HG03139 (cell line): ENCODE data around the gene RNU1-3.
"Not testable (repeated sequence)": the region's sequence is repeated elsewhere in the genome, so short reads cannot be mapped to it uniquely, and the experiment has no call there.

ENCODE experiments used
- ATAC-seq: cut with Tn5 transposase; IDR thresholded peaks from one replicate; pipeline ENCODE4 v1.9.1; 2021; ENCODE audit not compliant: unreplicated experiment

RNU1-3 gene

DNA sequence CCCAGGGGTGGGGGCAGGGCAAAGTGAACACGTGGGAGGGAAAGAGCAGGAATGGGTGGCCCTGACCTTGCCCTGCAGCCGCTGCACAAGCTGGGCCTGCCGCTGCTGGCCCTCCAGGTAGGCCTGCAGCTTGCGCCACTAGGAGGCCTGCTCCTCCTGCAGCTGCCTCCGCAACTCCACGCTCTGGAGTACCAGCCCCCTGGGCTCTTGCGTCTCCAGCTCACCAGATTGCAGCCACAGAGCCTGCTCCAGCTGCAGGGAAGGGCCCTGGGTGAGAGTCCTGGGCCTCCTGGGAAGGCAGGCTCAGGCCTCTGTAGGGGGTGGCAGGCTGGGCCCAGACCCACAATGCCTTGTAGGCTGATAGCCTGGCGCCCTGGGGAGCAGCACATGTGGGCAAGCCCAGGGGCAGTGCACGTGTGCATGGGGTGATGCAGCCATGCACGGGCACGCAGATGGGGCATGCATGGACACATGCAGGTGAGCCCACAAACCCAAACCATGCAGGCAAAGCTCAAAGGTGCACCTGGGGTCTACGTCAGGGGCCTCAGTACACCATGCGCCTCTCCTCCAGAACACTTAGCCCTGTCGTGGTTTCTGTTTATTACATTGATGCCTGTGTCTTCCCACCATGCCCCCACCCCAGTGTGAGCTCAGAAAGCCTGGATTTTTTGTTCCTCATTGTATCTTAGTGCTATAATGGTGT lies 9.6 kb downstream of the RNU1-3 start:
- ATAC-seq = not testable (repeated sequence)

DNA sequence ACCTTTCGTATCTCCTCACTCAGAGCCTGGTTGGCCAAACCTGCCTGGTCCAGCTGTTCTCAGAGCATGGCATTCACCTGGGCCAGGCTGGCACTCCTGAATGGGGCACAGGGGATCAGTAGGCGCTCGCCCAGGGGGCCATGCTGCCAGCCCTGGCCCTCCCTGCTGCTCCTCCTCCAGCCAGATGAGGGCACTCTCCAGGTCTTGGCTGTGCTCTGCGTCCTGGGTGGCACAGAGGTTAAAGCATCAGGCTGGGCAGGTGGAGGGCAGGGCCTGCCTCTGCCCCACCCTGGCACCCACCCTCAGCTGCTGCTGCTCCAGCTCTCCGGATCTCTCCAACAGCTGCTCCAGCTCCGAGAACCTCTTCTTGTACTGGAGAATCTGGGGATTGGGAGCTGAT lies 10.2 kb downstream of the RNU1-3 start:
- ATAC-seq = not testable (repeated sequence)

DNA sequence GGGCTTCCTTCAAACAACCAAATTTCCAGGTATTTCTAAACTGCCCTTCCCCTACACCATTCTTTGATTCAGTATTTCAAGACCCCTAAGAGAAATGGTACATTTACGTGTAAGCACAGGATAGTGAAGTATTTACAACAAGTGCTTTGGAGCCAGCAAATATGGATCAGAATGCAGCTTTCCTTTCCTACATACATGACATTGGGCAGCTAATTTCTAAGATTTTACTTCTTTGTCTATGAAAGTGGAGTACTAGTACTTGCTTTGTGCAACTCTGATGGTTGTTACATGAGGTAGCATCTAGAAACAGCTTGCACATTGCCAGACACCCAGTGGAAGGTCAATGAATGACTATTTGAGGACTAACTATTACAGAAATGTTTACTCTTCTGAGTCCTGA lies 15.2 kb downstream of the RNU1-3 start:
- not testable (repeated sequence) for ATAC-seq

DNA sequence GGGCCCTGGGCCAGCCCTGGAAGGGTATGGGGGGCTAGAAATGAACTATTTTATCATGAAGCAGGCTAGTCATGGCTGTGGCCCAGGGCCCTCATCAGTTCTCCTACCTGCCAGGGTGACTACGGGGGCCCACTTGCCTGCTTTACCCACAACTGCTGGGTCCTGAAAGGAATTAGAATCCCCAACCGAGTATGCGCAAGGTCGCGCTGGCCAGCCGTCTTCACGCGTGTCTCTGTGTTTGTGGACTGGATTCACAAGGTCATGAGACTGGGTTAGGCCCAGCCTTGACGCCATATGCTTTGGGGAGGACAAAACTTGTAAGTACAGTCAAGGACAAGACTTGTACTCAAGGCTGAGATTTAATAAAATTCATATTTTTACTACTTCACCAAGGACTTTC lies 16.8 kb downstream of the RNU1-3 start:
- not testable (repeated sequence) for ATAC-seq

DNA sequence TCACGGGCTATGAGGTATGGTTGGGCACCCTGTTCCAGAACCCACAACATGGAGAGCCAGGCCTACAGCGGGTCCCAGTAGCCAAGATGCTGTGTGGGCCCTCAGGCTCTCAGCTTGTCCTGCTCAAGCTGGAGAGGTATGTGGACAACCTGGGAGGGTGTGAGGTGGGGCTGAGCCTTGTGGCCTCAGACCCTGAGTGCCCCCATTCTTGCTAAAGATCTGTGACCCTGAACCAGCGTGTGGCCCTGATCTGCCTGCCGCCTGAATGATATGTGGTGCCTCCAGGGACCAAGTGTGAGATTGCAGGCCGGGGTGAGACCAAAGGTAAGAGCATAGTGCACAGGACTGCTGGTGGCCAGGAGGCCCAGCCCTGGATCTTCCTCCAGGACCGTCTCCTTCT lies 17.4 kb downstream of the RNU1-3 start:
- ATAC-seq = not testable (repeated sequence)

DNA sequence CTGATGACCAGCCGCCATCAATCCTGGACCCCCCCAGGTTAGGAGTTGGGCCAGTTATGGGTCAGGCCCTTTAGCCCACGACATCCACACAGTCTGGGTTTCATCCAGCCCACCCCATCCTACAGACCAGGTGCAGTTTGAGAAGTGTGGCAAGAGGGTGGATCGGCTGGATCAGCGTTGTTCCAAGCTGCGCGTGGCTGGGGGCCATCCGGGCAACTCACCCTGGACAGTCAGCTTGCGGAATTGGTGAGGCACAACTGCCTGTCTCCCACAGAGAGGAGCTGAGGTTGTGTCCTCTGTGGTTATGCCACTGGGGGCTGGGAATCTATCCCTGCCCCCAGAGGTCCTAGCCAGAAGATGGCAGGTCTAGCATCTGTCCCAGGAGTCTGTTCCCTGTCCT lies 18.0 kb downstream of the RNU1-3 start:
- ATAC-seq = not testable (repeated sequence)

DNA sequence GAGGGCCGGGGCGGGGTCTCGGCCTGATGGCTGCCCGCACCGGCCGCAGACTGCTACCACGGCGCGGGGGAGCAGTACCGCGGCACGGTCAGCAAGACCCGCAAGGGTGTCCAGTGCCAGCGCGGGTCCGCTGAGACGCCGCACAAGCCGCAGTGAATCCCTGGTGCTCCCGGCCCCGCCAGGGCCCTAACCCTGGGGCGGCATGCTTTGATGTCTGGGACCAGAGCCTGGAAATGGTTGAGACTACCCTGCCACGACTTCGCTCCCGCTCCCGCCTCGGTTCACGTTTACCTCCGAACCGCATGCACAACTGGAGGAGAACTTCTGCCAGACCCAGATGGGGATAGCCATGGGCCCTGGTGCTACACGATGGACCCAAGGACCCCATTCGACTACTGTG lies 18.5 kb downstream of the RNU1-3 start:
- ATAC-seq = not testable (repeated sequence)

DNA sequence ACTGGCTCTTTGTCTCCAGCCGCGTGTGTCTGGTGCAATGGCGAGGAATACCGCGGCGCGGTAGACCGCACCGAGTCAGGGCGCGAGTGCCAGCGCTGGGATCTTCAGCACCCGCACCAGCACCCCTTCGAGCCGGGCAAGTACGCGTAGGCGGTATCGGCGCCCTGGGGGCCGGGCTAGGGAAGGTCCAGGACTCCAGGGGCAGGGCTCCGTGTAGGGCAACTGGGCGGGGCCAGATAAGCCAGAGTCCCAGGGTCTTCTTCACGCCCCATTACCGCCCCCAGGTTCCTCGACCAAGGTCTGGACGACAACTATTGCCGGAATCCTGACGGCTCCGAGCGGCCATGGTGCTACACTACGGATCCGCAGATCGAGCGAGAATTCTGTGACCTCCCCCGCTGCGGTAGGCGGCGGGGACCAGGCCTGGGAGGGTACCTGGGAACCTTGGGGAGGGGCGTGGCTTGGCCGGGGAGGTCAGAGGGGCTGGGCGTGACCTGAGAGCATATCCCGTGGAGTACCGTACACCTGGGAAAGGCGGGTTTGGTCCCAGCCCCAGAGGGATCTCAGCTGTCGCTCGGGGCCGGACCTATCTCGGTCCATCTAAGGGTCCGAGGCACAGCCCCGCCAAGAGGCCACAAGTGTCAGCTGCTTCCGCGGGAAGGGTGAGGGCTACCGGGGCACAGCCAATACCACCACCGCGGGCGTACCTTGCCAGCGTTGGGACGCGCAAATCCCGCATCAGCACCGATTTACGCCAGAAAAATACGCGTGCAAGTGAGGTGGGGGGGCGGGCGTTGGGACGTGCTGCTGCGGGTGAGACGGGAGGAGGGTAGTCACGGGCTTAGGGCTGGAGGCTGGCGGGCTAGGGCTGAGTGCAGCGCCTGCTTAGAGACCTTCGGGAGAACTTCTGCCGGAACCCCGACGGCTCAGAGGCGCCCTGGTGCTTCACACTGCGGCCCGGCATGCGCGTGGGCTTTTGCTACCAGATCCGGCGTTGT lies 19.3 kb downstream of the RNU1-3 start:
- not testable (repeated sequence) for ATAC-seq

DNA sequence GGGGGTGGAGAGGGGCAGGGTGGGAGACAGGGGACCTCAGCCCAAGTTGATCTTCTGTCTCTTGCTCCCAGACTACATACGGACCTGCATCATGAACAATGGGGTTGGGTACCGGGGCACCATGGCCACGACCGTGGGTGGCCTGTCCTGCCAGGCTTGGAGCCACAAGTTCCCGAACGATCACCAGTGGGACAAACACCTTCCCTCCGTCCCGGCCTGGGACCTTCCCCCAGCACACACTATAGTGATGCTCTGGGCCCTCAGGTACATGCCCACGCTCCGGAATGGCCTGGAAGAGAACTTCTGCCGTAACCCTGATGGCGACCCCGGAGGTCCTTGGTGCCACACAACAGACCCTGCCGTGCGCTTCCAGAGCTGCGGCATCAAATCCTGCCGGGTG lies 20.0 kb downstream of the RNU1-3 start:
- ATAC-seq = not testable (repeated sequence)

DNA sequence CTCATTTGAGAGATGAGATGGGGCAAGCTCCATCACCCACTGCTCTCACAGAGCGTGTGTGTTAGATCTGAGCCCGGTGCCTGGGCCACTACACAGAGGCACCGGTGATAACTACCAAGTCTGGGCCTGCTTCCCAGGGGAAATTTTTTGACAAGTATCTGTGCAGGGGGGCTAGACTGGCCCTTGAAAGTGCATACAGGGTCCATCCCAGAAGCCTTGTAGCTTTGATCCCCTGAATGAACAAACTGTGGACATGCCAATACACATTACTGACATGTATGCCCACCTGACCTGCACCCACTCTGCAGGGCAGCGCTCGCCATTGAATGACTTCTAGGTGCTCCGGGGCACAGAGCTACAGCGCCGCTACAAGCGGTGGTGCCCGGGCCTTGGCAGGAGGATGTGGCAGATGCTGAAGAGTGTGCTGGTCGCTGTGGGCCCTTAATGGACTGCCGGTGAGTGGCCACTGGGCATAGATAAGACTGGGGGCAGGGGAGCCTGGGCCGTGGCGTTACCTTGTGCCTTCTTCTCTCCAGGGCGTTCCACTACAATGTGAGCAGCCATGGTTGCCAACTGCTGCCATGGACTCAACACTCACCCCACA lies 20.6 kb downstream of the RNU1-3 start:
- ATAC-seq = not testable (repeated sequence)

DNA sequence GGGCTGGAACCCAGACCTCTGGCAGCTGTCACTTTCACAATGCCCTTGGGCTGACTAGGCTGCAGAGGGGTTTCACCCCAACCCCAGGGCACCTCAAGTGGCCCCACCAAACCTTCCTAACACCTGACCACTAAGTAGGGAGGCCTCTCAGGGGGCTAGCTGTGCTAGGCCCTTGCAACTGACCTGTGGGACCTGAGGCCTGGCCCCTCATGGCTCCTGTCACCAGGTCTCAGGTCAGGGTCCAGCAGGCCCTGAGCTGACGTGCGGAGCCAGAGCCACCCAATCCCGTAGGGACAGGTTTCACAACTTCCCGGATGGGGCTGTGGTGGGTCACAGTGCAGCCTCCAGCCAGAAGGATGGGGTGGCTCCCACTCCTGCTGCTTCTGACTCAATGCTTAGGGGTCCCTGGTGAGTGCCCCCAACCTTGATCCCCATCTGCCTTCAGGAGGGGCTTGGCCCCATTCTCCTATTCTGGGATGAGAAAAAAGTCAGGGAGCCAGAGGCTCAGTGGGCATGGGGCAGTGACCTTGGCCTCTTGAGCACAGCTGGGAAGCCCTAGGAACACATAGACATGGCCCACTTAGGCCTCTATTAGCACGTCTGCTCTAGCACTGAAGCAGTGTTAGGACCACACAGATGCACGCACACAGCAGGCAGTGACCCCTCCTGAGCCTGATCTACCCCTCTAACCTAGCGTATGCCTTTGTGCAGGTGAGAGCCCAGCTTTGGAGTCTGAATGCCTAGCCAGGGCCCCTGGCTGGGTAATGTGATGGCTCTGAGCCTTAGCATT lies 21.3 kb downstream of the RNU1-3 start:
- not testable (repeated sequence) for ATAC-seq

DNA sequence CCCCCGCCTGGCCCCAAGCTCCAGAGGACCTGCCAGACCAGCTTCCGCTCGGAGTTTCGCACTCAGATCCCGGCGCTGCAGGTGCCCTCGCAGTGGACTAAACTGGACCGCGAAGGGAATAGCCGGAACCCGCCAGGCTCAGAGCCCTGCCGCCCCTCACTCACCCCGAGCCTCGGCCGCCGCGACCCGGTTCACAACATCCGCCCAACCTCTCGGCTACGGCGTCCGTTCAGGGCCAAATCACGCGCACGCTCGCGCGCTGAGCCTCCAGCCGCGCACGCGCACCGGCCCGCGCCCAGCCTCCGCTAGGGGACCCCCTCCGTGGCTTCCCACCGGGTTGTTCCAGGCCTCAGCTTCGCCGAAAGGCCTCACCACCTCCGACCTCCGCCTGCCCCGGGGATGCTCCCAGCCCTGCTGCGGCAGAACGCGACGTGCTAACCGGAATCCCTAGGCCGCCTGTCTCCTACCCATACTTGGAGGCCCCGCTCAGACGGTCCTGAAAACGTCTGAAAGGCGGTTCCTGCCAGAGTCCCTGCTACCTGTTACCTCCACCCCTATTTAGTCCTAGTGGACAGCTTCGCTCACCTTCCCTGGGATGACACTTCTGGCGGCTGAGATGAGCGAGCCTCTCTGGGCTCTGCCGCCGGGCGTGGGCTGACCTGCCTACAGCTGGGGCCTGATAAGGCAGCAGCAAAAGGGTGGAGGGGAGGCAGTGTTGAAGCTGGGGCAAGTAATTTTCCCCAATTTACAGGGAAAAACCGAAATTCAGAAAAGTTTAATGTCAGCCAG lies 22.1 kb downstream of the RNU1-3 start:
- peak; percentile 70 for ATAC-seq

DNA sequence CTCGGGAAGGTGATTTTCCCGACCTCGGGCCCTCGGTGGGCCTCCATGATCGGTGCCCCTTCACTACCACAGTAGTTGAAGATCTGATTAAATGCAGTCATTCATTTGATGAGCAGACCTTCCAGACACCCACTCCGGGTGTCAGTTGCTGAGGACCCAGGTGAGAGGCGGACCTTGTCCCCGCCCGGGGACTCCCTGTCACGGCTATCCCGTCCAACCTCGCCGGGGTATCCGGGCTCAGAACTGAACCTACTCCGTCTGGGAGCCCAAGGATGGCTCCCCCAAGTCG lies 22.6 kb downstream of the RNU1-3 start:
- no peak for ATAC-seq

DNA sequence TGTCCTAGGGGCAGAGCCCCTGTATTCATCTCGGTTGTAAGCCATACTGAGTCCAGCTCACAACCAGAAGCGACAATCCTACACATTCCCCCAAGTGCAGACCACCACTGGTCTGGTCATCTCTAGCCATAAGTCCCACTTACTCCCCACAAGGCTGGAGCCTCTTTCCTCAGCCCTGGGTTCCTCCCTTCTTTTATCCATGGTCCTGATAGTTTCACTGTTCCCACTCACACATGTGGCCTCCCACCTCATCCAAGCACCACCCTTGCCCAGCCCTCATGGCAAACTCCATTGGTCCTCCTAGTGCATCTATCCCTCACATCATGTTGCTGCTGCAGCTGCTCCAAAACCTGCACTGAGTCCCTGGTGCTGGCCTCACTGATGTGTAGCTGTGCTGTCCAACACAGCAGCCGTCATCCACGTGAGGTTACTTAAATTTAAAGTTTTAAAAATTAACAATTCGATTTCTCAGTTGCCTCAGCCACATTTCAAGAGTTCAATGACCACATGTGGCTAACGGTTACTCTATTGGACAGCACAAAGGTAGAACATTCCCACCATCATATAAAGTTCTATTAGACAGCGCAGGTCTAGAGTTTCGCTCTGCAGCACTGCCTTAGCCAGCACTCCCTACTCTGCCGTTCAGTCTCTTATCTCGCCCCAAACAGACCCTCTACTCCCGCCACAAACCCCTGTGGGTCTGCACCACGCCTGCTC lies 23.1 kb downstream of the RNU1-3 start:
- peak; percentile 4 for ATAC-seq

DNA sequence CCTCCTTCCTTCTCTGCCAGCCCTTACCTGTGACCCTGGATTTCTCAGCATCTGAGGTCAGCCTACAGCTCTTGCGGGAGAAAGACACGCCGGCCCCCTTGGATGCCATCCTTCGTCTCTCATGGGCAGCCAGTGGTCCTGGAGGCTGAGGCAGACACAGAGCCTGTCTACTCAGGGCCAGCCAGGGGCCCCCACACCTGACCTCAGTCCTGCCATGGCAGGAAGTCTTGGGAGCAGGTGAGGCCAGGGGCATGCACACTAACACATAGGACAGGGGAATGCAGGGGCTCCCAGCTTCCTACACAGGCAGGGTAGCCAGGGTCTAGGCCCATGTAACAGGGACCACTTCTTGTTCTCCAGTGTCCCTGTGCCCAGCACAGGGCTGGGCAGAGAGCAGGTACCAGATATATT lies 23.7 kb downstream of the RNU1-3 start:
- not testable (repeated sequence) for ATAC-seq

DNA sequence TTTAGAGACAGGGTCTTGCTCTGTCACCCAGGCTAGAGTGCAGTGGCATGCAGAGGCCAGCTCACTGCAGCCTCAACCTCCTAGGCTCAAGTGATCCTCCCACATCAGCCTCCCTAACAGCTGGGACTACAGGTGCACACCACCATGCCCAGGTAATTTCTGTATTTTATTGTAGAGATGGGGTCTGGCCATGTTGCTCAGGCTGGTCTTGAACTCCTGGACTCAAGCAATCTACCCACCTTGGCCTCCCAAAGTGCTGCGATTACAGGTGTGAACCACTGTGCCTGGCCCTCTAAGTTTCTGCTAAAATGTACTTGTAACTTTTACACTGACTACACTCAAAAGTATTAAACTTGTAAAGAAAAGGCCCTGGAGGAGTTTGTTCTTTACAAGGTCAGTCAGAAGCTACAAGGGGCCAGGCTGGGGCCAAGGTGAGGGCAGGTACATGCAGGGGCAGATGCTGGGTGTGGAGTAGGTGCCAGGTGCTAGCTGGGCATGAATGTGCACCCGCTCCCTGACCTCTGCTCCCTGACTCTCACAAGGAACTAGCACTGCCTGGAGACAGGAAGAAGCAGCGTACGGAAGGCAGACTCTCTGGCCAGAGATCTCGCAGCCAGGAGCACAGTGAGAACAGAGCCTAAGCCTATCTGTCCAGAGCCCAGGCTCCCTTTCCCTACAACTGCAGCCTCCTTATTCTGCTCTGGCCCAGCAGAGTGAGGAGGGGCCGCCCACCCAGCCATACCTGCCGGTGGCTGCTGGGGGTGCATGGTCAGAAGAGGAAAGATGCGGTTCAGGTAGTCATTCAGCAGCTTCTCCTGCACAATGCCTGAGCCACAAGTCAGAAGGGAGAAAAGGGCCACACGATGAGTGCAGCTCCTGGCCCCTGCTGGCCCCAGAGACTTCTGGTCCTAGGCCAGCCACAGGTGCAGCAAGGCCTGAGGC lies 24.5 kb downstream of the RNU1-3 start:
- ATAC-seq = not testable (repeated sequence)

DNA sequence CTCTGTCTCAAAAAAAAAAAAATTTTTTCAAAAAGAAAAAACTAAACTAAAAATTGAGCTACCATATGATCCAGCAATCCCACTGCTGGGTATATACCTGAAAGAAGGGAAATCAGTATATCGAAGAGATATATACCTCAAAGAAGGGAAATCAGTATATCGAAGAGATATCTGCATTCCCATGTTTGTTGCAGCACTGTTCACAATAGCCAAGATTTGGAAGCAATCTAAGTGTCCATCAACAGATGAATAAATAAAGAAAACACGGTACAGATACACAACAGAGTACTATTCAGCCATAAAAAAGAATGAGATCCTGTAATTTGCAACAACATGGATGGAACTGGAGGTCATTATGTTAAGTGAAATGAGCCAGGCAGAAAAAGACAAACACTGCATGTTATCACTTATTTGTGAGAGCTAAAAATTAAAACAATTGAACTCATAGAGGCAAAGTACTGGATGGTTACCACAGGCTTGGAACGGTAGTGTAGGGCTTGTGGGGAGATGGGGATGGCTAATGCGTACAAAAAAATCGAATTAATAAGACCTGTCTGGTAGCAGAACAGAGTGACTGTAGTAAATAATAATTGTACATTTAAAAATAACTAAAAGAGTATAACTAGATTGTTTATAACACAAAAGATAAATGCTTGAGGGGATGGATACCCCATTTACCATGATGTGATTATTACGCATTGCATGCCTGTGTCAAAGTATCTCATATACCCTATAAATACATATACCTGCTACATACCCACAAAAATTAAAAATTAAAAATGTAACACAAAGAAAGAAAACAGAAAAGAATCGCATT lies 25.4 kb downstream of the RNU1-3 start:
- not testable (repeated sequence) for ATAC-seq
